K562 (cell line): ENCODE data around the gene DCDC2. TPM values are rescaled to one million over a fixed set of nuclear protein-coding genes. Genes with fewer than 3 reads are reported as not detected.

ENCODE experiments used
- CREB5 ChIP-seq: fragments of 250-450 bp; sonication (Bioruptor Pico); IDR thresholded peaks from 2 replicates; pipeline ENCODE4 v1.5.0; 2020; ENCODE audit warnings: mild to moderate bottlenecking
- GABPB2 ChIP-seq: fragments of 250-450 bp; sonication (Bioruptor Pico); conservative IDR thresholded peaks from 2 replicates; pipeline ENCODE4 v1.5.1; 2021; ENCODE audit warnings: mild to moderate bottlenecking
- RAD21 ChIP-seq, 2 experiments: fragments of 250-450 bp in 1 of 2; fragments of 450-650 bp in 1 of 2; sonication (Bioruptor Pico) in 1 of 2; formaldehyde crosslinking in 1 of 2; IDR thresholded peaks in 1 of 2; conservative IDR thresholded peaks in 1 of 2; 2 replicates each; pipeline versions ENCODE4 v1.4.0 to v1.8.0; 2020 to 2022; ENCODE audit warnings: mild to moderate bottlenecking in 2 of 2, moderate library complexity in 1 of 2
- SMAD2 ChIP-seq: fragments of 150-350 bp; IDR thresholded peaks from 2 replicates; pipeline ENCODE4 v1.6.1; 2014; ENCODE audit warnings: low read depth, mild to moderate bottlenecking, low read length
- TRIM28 ChIP-seq: fragments of 450-650 bp; IDR thresholded peaks from 2 replicates; pipeline ENCODE4 v1.6.1; 2017
- ZNF316 ChIP-seq: fragments of 450-650 bp; IDR thresholded peaks from 2 replicates; pipeline ENCODE4 v1.6.1; 2016
- ZNF407 ChIP-seq: fragments of 450-650 bp; IDR thresholded peaks from 2 replicates; pipeline ENCODE4 v1.6.1; 2016; ENCODE audit warnings: low read depth
- ZNF445 ChIP-seq: fragments of 250-450 bp; sonication (Bioruptor Pico); IDR thresholded peaks from 2 replicates; pipeline ENCODE4 v1.4.0; 2020; ENCODE audit warnings: low read depth, mild to moderate bottlenecking, moderate library complexity
- polyA plus RNA-seq, 8 experiments: library from polyadenylated mRNA; depleted of rRNA in 4 of 8; stranded (reverse) in 5 of 8; unstranded in 3 of 8; fragments of >200 nt; fragmentation: Nextera tagmentation in 2 of 8; fragmentation: Illumina TruSeq in 1 of 8; extraction: Ambion mirVana in 2 of 8; extraction: Trizol in 1 of 8; gene quantifications; 2 replicates each; pipeline versions ENCODE4 v1.2.1 to v1.2.3, GENCODE V29; 2011 to 2014; ENCODE audit warnings: inconsistent platforms in 1 of 8, missing spikeins in 1 of 8
- total RNA-seq, 7 experiments: library from RNA; depleted of rRNA in 6 of 7; stranded (reverse); fragments of >200 nt in 6 of 7; fragmentation: Illumina TruSeq in 2 of 7; extraction: Trizol in 2 of 7; gene quantifications; 2 replicates each; pipeline versions ENCODE4 v1.2.1 to v1.2.3, GENCODE V29; 2011 to 2021; ENCODE audit warnings: low replicate concordance in 1 of 7

The DCDC2 gene
- total and polyA plus RNA-seq, 9 of the 15 experiments (the other 6 are each of a cell fraction or from before 2014, with no cell fraction given): 0.04 TPM; not detected in 8

GRCh38 chr6:24131751-24132150, 226.1 kb downstream of the DCDC2 start (continued):
- no peak for TF ChIP-seq CREB5 (CRISPR knock-in tag)
- no peak for TF ChIP-seq GABPB2 (CRISPR knock-in tag)
- TF ChIP-seq SMAD2: no peak
- no peak for TF ChIP-seq ZNF445 (CRISPR knock-in tag)
- TF ChIP-seq RAD21 (CRISPR knock-in tag; conservative IDR thresholded peaks at IDR 0.05 in 1 of 2, IDR thresholded peaks at IDR 0.05 in 1 of 2): no peak
- TF ChIP-seq ZNF407: no peak
- no peak for TF ChIP-seq TRIM28
- TF ChIP-seq ZNF316: no peak
